Measurements from ENCODE around the gene BCAR1. TPM values are rescaled to one million over a fixed set of nuclear protein-coding genes. Genes with fewer than 3 reads are reported as not detected.
"Not testable (repeated sequence)": the region's sequence is repeated elsewhere in the genome, so short reads cannot be mapped to it uniquely, and the experiment has no call there.

Gene BCAR1
- polyA plus RNA-seq, 1 donor from 2014 or later = 39.1 TPM

DNA sequence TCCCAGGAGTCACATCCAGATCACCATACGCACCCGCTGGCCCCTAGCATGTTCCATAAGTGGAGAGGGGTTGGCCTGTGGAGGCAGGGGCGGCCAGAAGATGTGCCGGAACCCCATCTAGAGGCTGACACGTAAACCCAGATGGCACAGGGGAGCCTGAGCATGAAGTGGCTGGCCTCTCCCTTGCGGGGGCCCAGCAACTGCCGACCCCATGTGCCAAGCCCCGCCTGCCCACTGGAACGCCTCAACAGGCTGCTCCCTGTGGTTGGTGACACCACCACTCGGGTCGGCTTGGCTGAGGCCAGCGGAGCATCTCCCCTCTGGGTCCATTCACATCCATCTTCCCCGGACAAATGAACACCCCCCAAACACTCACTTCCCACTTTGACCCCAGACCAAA, 9.5 kb downstream of the BCAR1 start:
- no peak for TF ChIP-seq POLR2AphosphoS5 (IDR thresholded peaks at IDR 0.05)
- H3K9me3 ChIP-seq (ENCODE audit: low read length) = no peaks in the 10 kb centered on the region
- no peaks in the 10 kb centered on the region for H3K9me2 ChIP-seq (ENCODE audit: insufficient read depth, low read length)
- no peak overlapping the region for H3K4me3 ChIP-seq (ENCODE audit: low read length)
- no peak overlapping the region for H3K9ac ChIP-seq (ENCODE audit: low read length)
- no peak overlapping the region for H3K27ac ChIP-seq (ENCODE audit: low read length)
- H3F3A ChIP-seq (ENCODE audit: insufficient read depth, low read length, poor library complexity, severe bottlenecking) = no peaks in the 10 kb centered on the region
- no peaks in the 10 kb centered on the region for H3K36me3 ChIP-seq (ENCODE audit: insufficient read depth, low read length)
- H4K20me1 ChIP-seq (ENCODE audit: insufficient read depth) = peaks cover 4% of the 10 kb centered on the region
- no peak overlapping the region for H3K4me2 ChIP-seq (ENCODE audit: low read length)
- no peaks in the 10 kb centered on the region for H3K27me3 ChIP-seq (ENCODE audit: insufficient read depth, low read depth, low read length)
- H2AFZ ChIP-seq (ENCODE audit: low read depth, low read length) = no peak overlapping the region
- H3K79me2 ChIP-seq (replicated peaks; ENCODE audit: insufficient read depth, low read length) = peaks cover 8% of the 10 kb centered on the region

DNA sequence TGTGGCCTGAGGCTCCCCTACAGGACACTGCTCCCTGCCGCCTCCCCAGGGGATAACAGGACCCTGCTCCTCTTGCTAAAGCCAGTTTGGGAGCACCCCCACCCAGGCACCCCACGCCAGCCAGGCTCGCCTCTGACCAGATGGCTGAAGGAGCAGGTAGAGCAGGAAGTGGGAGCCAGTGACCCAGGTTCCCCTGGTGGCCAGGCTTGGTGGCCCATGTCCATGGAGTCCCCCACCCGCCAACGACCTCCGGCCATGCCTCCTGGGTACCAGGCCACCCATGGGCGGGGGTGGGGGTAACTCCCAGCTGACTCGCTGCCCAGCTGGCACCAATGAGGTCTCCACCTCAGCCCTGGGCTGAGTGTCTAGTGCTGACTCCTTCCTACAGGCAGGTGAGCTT, 10.0 kb downstream of the BCAR1 start:
- no peak overlapping the region for H3K4me2 ChIP-seq (ENCODE audit: low read length)
- no peaks in the 10 kb centered on the region for H3F3A ChIP-seq (ENCODE audit: insufficient read depth, low read length, poor library complexity, severe bottlenecking)
- TF ChIP-seq TAF1 (IDR thresholded peaks at IDR 0.05; ENCODE audit: low read depth) (no peak), SMC3 (conservative IDR thresholded peaks at IDR 0.05; ENCODE audit: poor library complexity) (no peak), RAD21 (conservative IDR thresholded peaks at IDR 0.05) (no peak), POLR2AphosphoS5 (IDR thresholded peaks at IDR 0.05) (no peak), MXI1 (conservative IDR thresholded peaks at IDR 0.05; ENCODE audit: poor library complexity, severe bottlenecking) (no peak), EP300 (conservative IDR thresholded peaks at IDR 0.05; ENCODE audit: poor library complexity, severe bottlenecking) (no peak), EZH2 (IDR thresholded peaks at IDR 0.05; ENCODE audit: borderline replicate concordance, insufficient read depth, low read length, poor library complexity, severe bottlenecking) (no peak)
- TF ChIP-seq, protein P1, sequence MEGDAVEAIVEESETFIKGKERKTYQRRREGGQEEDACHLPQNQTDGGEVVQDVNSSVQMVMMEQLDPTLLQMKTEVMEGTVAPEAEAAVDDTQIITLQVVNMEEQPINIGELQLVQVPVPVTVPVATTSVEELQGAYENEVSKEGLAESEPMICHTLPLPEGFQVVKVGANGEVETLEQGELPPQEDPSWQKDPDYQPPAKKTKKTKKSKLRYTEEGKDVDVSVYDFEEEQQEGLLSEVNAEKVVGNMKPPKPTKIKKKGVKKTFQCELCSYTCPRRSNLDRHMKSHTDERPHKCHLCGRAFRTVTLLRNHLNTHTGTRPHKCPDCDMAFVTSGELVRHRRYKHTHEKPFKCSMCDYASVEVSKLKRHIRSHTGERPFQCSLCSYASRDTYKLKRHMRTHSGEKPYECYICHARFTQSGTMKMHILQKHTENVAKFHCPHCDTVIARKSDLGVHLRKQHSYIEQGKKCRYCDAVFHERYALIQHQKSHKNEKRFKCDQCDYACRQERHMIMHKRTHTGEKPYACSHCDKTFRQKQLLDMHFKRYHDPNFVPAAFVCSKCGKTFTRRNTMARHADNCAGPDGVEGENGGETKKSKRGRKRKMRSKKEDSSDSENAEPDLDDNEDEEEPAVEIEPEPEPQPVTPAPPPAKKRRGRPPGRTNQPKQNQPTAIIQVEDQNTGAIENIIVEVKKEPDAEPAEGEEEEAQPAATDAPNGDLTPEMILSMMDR (IDR thresholded peaks at IDR 0.05; ENCODE audit: poor library complexity, severe bottlenecking) = no peak
- TF ChIP-seq, protein P2, sequence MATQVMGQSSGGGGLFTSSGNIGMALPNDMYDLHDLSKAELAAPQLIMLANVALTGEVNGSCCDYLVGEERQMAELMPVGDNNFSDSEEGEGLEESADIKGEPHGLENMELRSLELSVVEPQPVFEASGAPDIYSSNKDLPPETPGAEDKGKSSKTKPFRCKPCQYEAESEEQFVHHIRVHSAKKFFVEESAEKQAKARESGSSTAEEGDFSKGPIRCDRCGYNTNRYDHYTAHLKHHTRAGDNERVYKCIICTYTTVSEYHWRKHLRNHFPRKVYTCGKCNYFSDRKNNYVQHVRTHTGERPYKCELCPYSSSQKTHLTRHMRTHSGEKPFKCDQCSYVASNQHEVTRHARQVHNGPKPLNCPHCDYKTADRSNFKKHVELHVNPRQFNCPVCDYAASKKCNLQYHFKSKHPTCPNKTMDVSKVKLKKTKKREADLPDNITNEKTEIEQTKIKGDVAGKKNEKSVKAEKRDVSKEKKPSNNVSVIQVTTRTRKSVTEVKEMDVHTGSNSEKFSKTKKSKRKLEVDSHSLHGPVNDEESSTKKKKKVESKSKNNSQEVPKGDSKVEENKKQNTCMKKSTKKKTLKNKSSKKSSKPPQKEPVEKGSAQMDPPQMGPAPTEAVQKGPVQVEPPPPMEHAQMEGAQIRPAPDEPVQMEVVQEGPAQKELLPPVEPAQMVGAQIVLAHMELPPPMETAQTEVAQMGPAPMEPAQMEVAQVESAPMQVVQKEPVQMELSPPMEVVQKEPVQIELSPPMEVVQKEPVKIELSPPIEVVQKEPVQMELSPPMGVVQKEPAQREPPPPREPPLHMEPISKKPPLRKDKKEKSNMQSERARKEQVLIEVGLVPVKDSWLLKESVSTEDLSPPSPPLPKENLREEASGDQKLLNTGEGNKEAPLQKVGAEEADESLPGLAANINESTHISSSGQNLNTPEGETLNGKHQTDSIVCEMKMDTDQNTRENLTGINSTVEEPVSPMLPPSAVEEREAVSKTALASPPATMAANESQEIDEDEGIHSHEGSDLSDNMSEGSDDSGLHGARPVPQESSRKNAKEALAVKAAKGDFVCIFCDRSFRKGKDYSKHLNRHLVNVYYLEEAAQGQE (IDR thresholded peaks at IDR 0.05; ENCODE audit: borderline replicate concordance) = no peak
- no peak overlapping the region for H3K27ac ChIP-seq (ENCODE audit: low read length)
- peaks cover 8% of the 10 kb centered on the region for H3K79me2 ChIP-seq (replicated peaks; ENCODE audit: insufficient read depth, low read length)
- H3K4me3 ChIP-seq (ENCODE audit: low read length) = no peak overlapping the region
- no peaks in the 10 kb centered on the region for H3K9me2 ChIP-seq (ENCODE audit: insufficient read depth, low read length)
- no peaks in the 10 kb centered on the region for H3K36me3 ChIP-seq (ENCODE audit: insufficient read depth, low read length)
- H3K27me3 ChIP-seq (ENCODE audit: insufficient read depth, low read depth, low read length) = no peaks in the 10 kb centered on the region
- H3K9me3 ChIP-seq (ENCODE audit: low read length) = no peaks in the 10 kb centered on the region
- no peak overlapping the region for H3K9ac ChIP-seq (ENCODE audit: low read length)
- H4K20me1 ChIP-seq (ENCODE audit: insufficient read depth) = peaks cover 4% of the 10 kb centered on the region
- H2AFZ ChIP-seq (ENCODE audit: low read depth, low read length) = no peak overlapping the region

DNA sequence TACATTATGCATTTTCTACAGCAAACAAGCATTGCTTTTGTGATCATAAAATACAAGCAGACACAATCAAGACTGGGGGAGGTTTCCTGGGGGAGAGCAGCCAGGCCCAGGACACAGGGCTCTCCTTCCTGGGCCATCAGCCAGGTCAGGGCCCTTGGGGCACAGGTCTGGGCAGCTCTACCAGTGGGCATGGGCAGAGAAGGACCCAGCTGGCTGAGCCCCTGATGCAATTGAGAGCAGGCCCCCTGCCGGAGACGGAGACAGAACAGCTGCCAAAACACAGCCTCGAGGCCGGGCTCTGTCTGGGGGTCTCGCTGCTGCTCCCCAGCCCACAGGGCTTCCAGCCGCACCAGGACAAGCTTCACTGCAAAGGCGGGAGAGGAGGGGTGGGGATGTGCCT, 10.8 kb downstream of the BCAR1 start:
- not testable (repeated sequence) for H3K4me2 ChIP-seq (ENCODE audit: low read length); H3K4me3 ChIP-seq (ENCODE audit: low read length); H3K27me3 ChIP-seq (ENCODE audit: insufficient read depth, low read depth, low read length); H3F3A ChIP-seq (ENCODE audit: insufficient read depth, low read length, poor library complexity, severe bottlenecking); H3K36me3 ChIP-seq (ENCODE audit: insufficient read depth, low read length); H2AFZ ChIP-seq (ENCODE audit: low read depth, low read length); H3K27ac ChIP-seq (ENCODE audit: low read length); H3K9me3 ChIP-seq (ENCODE audit: low read length); H4K20me1 ChIP-seq (ENCODE audit: insufficient read depth); H3K79me2 ChIP-seq (replicated peaks; ENCODE audit: insufficient read depth, low read length); H3K9me2 ChIP-seq (ENCODE audit: insufficient read depth, low read length); H3K9ac ChIP-seq (ENCODE audit: low read length)

Data from neural cell (in vitro differentiated cells).